Measurements from ENCODE around the gene PDHB. TPM values are rescaled to one million over a fixed set of nuclear protein-coding genes. Genes with fewer than 3 reads are reported as not detected.
A peak's percentile ranks its signal among the peaks of the same experiment; 100 is the strongest.

Gene PDHB
- total RNA-seq, 1 donor from 2014 or later = 30.7 TPM

GRCh38 chr3:58418227-58418626 lies 15.4 kb downstream of the PDHB start:
- Histone ChIP-seq H3K4me1 (peaks cover 0 to 10% of the 10 kb centered on the region in 2 donors), H3K4me3 (no peak overlapping the region), H3K27me3 (no peaks in the 10 kb centered on the region), H3K27ac (no peak overlapping the region), H3K36me3 (peaks cover 8 to 14% of the 10 kb centered on the region in 2 donors), H3K9me3 (no peaks in the 10 kb centered on the region)
- intact Hi-C loops (cut with DNase I) = no loop called here
- TF ChIP-seq CTCF (IDR thresholded peaks at IDR 0.05) = no peak
- DNase-seq (ENCODE audit: low spot score in 2 of 2) = no peak

GRCh38 chr3:58417075-58417474 lies 16.6 kb downstream of the PDHB start:
- no peaks in the 10 kb centered on the region for H3K9me3 ChIP-seq
- no peaks in the 10 kb centered on the region for H3K27me3 ChIP-seq
- H3K4me1 ChIP-seq = peaks cover 0 to 10% of the 10 kb centered on the region in 2 donors
- TF ChIP-seq CTCF (IDR thresholded peaks at IDR 0.05) = no peak
- no peak overlapping the region for H3K4me3 ChIP-seq
- H3K27ac ChIP-seq = no peak overlapping the region
- peaks cover 4 to 15% of the 10 kb centered on the region in 2 donors for H3K36me3 ChIP-seq
- intact Hi-C loops (cut with DNase I) = no loop called here
- no peak for DNase-seq (ENCODE audit: low spot score in 2 of 2)

GRCh38 chr3:58416191-58416590 lies 17.4 kb downstream of the PDHB start:
- Histone ChIP-seq H3K36me3 (peaks cover under 1 to 23% of the 10 kb centered on the region in 2 donors), H3K4me1 (peaks cover 0 to 10% of the 10 kb centered on the region in 2 donors), H3K4me3 (no peak overlapping the region), H3K27me3 (no peaks in the 10 kb centered on the region), H3K9me3 (no peaks in the 10 kb centered on the region), H3K27ac (no peak overlapping the region)
- DNase-seq (ENCODE audit: low spot score in 2 of 2) = no peak
- intact Hi-C loops (cut with DNase I) = no loop called here
- TF ChIP-seq CTCF (IDR thresholded peaks at IDR 0.05) = no peak

- Histone ChIP-seq H3K27ac (no peak overlapping the region), H3K4me1 (peaks cover 0 to 4% of the 10 kb centered on the region in 2 donors)
Observed at GRCh38 chr3:58414538-58415197, 19.0 kb downstream of the PDHB start.

More at GRCh38 chr3:58414538-58415197, 19.0 kb downstream of the PDHB start:
- Histone ChIP-seq H3K36me3 (peaks cover 12 to 38% of the 10 kb centered on the region in 2 donors), H3K27me3 (no peaks in the 10 kb centered on the region), H3K9me3 (no peaks in the 10 kb centered on the region), H3K4me3 (no peak overlapping the region)
- intact Hi-C loops (cut with DNase I) = loop anchor here (2.0 to 5.0 kb wide), 2 partner anchors 92 to 237 kb away; no protein-coding TSS in a partner anchor
- peak; percentile 49 to 67 (median 58) for TF ChIP-seq CTCF (IDR thresholded peaks at IDR 0.05)
- peak in 1 of 2 donors; percentile 74 for DNase-seq (ENCODE audit: low spot score in 2 of 2)

Data from ascending aorta (tissue), 2 donors.